ENCODE results near the gene TNFRSF25. TPM values are rescaled to one million over a fixed set of nuclear protein-coding genes. Genes with fewer than 3 reads are reported as not detected.

The TNFRSF25 gene
- polyA plus RNA-seq, 1 donor from 2014 or later, result 52.2 TPM

DNA sequence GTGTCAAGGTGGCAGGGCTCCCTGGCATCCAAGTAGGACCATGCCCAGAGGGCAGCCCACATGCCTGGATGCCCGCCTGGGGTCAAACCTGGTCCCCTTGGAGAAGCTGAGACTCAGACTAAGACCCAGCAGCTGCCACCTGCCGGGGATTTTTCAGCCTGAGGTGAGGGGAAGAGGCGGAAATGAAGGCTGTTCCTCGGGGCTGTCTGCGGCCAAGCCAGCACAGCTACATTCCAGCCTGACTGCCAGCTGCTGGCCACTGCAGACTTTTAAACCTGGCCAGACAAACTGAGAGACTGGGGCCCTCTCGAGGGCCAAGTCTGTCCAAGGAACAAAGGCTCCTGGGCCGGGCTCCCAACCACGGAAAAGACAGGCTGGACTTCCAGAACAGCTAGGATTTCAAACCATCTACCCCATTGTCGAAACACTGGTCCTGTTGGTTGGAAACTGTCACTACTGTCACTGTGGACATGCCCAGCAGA, 47.4 kb upstream of the TNFRSF25 start:
- Histone ChIP-seq H3K9me3 (ENCODE audit: low read length) (no peaks in the 10 kb centered on the region), H2AFZ (ENCODE audit: low read depth, low read length) (no peak overlapping the region), H3K4me3 (ENCODE audit: low read length) (no peak overlapping the region), H4K20me1 (ENCODE audit: insufficient read depth) (no peaks in the 10 kb centered on the region), H3K9ac (ENCODE audit: low read length) (no peak overlapping the region), H3F3A (ENCODE audit: insufficient read depth, low read length, poor library complexity, severe bottlenecking) (no peaks in the 10 kb centered on the region), H3K27ac (ENCODE audit: low read length) (no peak overlapping the region), H3K36me3 (ENCODE audit: insufficient read depth, low read length) (no peaks in the 10 kb centered on the region), H3K79me2 (replicated peaks; ENCODE audit: insufficient read depth, low read length) (no peaks in the 10 kb centered on the region), H3K27me3 (ENCODE audit: insufficient read depth, low read depth, low read length) (no peaks in the 10 kb centered on the region), H3K9me2 (ENCODE audit: insufficient read depth, low read length) (no peaks in the 10 kb centered on the region), H3K4me2 (ENCODE audit: low read length) (no peak overlapping the region)
- TF ChIP-seq MXI1 (conservative IDR thresholded peaks at IDR 0.05; ENCODE audit: poor library complexity, severe bottlenecking), result no peak
- TF ChIP-seq EZH2 (IDR thresholded peaks at IDR 0.05; ENCODE audit: borderline replicate concordance, insufficient read depth, low read length, poor library complexity, severe bottlenecking), result no peak
- TF ChIP-seq, protein P1, sequence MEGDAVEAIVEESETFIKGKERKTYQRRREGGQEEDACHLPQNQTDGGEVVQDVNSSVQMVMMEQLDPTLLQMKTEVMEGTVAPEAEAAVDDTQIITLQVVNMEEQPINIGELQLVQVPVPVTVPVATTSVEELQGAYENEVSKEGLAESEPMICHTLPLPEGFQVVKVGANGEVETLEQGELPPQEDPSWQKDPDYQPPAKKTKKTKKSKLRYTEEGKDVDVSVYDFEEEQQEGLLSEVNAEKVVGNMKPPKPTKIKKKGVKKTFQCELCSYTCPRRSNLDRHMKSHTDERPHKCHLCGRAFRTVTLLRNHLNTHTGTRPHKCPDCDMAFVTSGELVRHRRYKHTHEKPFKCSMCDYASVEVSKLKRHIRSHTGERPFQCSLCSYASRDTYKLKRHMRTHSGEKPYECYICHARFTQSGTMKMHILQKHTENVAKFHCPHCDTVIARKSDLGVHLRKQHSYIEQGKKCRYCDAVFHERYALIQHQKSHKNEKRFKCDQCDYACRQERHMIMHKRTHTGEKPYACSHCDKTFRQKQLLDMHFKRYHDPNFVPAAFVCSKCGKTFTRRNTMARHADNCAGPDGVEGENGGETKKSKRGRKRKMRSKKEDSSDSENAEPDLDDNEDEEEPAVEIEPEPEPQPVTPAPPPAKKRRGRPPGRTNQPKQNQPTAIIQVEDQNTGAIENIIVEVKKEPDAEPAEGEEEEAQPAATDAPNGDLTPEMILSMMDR (IDR thresholded peaks at IDR 0.05; ENCODE audit: poor library complexity, severe bottlenecking), result no peak
- TF ChIP-seq RAD21 (conservative IDR thresholded peaks at IDR 0.05), result no peak
- no peak for TF ChIP-seq SMC3 (conservative IDR thresholded peaks at IDR 0.05; ENCODE audit: poor library complexity)
- TF ChIP-seq TAF1 (IDR thresholded peaks at IDR 0.05; ENCODE audit: low read depth), result no peak
- TF ChIP-seq, protein P2, sequence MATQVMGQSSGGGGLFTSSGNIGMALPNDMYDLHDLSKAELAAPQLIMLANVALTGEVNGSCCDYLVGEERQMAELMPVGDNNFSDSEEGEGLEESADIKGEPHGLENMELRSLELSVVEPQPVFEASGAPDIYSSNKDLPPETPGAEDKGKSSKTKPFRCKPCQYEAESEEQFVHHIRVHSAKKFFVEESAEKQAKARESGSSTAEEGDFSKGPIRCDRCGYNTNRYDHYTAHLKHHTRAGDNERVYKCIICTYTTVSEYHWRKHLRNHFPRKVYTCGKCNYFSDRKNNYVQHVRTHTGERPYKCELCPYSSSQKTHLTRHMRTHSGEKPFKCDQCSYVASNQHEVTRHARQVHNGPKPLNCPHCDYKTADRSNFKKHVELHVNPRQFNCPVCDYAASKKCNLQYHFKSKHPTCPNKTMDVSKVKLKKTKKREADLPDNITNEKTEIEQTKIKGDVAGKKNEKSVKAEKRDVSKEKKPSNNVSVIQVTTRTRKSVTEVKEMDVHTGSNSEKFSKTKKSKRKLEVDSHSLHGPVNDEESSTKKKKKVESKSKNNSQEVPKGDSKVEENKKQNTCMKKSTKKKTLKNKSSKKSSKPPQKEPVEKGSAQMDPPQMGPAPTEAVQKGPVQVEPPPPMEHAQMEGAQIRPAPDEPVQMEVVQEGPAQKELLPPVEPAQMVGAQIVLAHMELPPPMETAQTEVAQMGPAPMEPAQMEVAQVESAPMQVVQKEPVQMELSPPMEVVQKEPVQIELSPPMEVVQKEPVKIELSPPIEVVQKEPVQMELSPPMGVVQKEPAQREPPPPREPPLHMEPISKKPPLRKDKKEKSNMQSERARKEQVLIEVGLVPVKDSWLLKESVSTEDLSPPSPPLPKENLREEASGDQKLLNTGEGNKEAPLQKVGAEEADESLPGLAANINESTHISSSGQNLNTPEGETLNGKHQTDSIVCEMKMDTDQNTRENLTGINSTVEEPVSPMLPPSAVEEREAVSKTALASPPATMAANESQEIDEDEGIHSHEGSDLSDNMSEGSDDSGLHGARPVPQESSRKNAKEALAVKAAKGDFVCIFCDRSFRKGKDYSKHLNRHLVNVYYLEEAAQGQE (IDR thresholded peaks at IDR 0.05; ENCODE audit: borderline replicate concordance), result no peak
- no peak for TF ChIP-seq POLR2AphosphoS5 (IDR thresholded peaks at IDR 0.05)
- no peak for TF ChIP-seq EP300 (conservative IDR thresholded peaks at IDR 0.05; ENCODE audit: poor library complexity, severe bottlenecking)

DNA sequence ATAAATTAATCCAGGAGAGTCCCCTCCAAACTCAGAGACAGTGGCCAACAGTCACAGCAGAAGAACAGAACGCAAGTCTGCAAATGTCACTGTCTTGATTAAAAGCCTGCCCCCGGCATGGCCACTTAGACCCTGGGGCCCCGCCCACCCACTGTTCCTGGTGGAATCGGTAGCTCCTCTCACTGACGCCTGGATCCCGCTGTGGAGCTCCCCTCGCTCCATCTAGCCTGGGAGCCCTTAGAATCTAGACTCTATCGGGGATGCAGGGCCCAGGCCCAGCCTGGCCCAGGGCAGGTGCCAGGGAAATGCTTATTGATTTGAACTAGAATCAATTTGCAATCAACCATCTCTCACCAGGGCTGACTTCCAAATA, 46.9 kb upstream of the TNFRSF25 start:
- no peaks in the 10 kb centered on the region for H3F3A ChIP-seq (ENCODE audit: insufficient read depth, low read length, poor library complexity, severe bottlenecking)
- H3K9me2 ChIP-seq (ENCODE audit: insufficient read depth, low read length), result no peaks in the 10 kb centered on the region
- H3K36me3 ChIP-seq (ENCODE audit: insufficient read depth, low read length), result no peaks in the 10 kb centered on the region
- H3K79me2 ChIP-seq (replicated peaks; ENCODE audit: insufficient read depth, low read length), result no peaks in the 10 kb centered on the region
- no peak overlapping the region for H2AFZ ChIP-seq (ENCODE audit: low read depth, low read length)
- TF ChIP-seq EP300 (conservative IDR thresholded peaks at IDR 0.05; ENCODE audit: poor library complexity, severe bottlenecking), result no peak
- H4K20me1 ChIP-seq (ENCODE audit: insufficient read depth), result no peaks in the 10 kb centered on the region
- H3K27me3 ChIP-seq (ENCODE audit: insufficient read depth, low read depth, low read length), result no peaks in the 10 kb centered on the region
- H3K4me2 ChIP-seq (ENCODE audit: low read length), result no peak overlapping the region
- no peak overlapping the region for H3K9ac ChIP-seq (ENCODE audit: low read length)
- no peak overlapping the region for H3K27ac ChIP-seq (ENCODE audit: low read length)
- H3K9me3 ChIP-seq (ENCODE audit: low read length), result no peaks in the 10 kb centered on the region
- H3K4me3 ChIP-seq (ENCODE audit: low read length), result no peak overlapping the region
